Measurements from ENCODE around the gene POLD1.
"Not testable (repeated sequence)": the region's sequence is repeated elsewhere in the genome, so short reads cannot be mapped to it uniquely, and the experiment has no call there.

POLD1 gene

DNA sequence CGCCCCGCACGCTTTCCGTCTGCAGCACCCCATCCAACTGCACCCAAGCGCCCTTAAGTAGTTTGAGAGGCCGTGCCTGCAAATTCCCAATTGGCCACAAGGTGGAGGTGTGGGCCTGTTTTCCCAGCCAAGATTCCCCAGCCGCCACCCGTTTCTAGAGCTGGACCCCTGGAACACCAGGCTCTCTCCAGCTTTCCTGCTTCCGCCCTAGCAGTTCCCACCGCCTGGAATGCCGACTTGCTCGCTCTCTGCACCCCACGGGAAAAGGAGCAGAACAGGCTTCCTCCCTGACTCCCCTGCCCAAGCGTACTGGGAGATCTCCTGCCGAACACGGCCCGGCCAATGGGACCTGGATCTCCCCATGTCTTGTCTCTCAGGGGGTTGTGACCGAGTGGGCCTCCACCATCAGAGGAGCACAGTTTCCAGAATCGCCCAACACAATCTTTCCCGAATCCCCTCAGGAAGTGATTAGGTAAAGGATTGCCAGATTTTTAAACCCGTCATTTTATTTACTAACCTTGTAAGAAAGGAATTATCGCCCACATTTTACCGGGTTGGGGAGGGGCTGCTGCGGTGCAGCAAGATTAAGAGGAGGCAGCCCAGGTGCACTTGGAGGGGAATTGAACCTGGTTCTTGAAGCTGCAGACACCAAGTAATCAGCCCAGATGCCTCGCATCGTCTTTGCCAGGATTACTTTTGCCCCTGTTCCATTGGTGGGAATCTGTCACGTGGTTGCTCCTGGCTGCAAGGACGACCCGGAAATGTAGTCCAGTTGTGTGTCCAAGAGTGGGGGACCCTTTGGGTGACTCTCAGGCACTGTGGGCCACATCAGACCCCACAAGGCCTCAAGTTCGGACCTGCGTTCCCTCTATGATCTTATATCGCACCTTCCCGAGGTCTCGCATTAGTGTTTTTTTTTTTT is 15.2 kb upstream of the POLD1 start:
- peak; percentile 97 for DNase-seq

DNA sequence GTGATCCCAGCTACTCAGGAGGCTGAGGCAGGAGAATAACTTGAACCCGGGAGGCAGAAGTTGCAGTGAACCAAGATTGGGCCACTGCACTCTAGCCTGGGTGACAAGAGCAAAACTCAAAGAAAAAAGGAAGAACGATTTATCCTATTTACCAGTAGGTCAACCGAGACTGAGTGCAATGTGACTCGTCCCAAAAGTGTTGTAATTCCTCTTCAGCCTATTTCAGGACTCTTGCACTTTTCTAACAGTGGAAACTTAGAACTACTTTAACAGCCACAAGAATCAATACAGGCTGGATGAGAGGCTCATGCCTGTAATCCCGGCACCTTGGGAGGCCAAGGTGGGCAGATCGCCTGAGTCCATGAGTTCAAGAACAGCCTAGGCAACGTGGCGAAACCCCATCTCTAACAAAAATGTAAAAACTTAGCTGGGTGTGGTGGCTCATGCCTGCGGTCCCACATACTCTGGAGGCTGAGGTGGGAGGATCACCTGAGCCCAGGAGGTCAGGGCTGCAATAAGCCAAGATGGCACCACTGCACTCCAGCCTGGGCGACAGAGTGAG is 12.2 kb upstream of the POLD1 start:
- DNase-seq: no peak

DNA sequence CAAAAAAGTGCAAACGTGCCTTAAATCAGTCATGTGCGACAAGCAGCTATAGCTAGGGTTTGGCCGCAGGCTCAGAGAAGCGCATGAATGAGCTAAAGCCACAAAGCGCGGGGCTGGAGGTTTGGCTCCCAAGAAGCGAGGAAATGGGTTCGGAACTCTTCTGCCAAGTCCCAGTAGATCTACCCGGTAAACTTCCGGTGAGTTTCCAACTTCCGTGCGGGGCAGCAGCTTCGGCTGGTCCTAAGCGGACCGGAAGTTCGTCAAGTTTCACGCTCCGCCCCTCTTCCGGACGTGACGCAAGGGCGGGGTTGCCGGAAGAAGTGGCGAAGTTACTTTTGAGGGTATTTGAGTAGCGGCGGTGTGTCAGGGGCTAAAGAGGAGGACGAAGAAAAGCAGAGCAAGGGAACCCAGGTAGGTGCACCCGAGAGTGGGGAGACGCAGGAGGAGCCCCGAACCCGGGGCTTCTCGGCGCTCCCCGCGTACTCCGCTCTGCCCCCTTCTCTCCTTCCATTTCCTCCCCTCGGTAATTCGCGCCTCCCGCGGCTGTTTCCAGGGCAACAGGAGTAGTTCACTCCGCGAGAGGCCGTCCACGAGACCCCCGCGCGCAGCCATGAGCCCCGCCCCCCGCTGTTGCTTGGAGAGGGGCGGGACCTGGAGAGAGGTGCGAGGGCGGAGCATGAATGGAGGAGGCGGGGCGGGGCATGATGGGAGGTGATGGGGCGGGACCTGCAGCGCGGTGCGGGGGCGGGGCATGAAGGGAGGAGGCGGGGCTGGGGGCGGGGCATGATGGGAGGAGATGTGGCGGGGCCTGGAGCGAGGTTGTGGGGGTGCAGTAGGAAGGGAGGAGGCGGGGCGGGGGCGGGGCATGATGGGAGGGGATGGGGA is 7.7 kb upstream of the POLD1 start, which contains the start of gene NR1H2:
Gene NR1H2 (plus strand): TSS at position 292 of the 885 bp plus-strand sequence. CDS start 1,149 bp downstream, outside the sequence.
- DNase-seq: peak; percentile 99

DNA sequence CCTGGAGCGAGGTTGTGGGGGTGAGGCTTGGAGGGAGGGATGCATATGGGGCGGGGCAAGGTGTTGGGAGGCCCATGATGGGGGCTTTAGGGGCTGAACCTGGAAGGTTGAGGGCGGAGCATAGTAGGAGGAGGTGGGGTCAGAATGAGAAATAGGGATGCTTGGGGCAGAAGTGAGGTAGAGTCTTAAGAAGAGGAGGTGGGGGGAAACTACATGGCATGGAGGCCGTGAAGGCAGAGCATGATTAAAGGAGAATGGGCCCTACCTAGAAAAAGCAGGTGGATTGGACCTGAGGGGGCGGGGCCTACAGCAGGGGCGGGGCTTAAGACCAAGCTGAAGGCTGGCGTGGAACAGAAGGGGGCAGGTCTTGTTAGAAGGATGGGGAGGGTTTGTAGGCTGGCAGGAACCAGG is 7.1 kb upstream of the POLD1 start:
- DNase-seq: no peak

DNA sequence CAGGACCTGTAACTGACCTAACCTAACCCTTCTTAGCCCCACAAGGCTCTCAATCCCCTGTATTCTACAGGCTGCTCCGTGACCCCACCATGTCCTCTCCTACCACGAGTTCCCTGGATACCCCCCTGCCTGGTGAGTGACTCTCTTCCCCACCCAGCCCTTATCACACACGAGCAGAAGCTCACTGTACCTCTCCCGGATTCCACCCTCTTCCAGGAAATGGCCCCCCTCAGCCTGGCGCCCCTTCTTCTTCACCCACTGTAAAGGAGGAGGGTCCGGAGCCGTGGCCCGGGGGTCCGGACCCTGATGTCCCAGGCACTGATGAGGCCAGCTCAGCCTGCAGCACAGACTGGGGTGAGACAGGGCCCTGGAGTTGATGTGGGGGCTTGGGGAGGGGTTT is 6.6 kb upstream of the POLD1 start:
- DNase-seq: no peak

DNA sequence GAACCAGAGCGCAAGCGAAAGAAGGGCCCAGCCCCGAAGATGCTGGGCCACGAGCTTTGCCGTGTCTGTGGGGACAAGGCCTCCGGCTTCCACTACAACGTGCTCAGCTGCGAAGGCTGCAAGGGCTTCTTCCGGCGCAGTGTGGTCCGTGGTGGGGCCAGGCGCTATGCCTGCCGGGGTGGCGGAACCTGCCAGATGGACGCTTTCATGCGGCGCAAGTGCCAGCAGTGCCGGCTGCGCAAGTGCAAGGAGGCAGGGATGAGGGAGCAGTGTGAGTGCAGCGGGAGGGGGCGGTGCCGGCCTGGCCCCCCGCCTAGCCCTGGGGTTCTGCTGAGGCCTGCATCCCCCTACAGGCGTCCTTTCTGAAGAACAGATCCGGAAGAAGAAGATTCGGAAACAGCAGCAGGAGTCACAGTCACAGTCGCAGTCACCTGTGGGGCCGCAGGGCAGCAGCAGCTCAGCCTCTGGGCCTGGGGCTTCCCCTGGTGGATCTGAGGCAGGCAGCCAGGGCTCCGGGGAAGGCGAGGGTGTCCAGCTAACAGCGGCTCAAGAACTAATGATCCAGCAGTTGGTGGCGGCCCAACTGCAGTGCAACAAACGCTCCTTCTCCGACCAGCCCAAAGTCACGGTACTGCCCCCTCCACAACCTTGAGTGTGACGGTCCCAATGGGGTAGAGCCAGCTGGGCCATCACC is 5.8 kb upstream of the POLD1 start:
- no peak for DNase-seq

DNA sequence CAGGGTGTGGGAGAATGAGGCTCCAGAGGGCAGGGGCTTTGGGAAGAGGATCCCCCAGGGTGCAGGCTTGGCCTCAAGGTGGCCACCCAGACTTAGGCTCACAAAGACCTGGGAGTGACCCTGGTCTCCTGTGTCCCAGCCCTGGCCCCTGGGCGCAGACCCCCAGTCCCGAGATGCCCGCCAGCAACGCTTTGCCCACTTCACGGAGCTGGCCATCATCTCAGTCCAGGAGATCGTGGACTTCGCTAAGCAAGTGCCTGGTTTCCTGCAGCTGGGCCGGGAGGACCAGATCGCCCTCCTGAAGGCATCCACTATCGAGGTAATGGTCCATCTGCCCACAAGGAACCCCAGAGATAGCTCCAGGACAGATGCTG is 5.3 kb upstream of the POLD1 start:
- no peak for DNase-seq

DNA sequence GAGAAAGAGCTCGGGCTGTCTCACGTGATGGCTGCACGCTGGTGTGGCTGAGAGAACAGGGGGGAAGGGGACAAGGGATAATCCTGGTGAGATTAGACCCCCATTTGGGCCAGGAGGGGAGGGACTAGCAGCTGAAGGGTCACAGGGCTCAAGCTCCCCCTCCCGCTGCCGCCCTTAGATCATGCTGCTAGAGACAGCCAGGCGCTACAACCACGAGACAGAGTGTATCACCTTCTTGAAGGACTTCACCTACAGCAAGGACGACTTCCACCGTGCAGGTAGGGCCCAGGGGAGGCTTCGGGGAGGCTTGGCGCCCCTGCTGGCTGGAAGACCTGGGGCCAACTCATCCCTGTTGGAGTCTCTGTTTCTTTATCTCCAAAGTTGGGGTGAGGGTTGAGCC is 4.5 kb upstream of the POLD1 start:
- no peak for DNase-seq

DNA sequence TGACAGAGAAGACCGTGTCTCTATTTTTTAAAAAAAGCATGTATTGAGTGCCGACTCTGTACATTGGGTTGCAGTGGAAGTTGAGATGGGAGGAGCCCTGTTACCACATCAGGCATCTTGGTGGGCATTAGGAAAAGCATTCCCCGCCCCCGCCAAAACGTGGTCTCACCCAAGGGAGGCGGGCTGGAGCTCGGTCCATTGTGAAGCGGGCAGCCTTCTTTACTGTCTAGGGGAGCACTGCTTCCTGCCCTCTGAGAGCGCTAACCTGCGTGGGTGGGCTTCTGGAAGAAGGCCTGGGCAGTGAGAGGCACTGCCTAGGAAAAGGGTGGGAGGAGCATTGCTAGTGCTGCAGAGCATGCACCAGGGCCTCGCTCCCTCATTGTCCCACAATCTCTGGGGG is 4.0 kb upstream of the POLD1 start:
- no peak for DNase-seq

DNA sequence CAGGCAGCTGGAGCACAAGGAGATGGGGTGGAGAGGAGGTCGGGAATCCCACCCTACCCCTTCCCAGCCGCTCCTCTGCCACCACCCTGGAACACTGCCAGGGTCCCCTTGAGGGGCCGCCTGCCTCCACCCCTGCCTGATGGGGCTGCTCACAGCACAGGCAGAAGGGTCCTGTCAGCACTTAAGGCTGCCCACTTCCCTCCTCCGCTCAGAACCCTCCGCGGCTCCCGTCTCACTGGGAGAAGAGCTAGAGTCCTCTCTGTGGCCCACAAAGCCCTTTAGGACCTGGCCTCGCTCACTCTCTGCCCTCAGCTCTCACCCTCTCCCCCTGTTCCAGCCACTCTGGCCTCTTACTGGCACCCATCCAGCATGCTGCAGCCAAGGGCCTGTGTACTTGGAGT is 3.4 kb upstream of the POLD1 start:
- no peak for DNase-seq

DNA sequence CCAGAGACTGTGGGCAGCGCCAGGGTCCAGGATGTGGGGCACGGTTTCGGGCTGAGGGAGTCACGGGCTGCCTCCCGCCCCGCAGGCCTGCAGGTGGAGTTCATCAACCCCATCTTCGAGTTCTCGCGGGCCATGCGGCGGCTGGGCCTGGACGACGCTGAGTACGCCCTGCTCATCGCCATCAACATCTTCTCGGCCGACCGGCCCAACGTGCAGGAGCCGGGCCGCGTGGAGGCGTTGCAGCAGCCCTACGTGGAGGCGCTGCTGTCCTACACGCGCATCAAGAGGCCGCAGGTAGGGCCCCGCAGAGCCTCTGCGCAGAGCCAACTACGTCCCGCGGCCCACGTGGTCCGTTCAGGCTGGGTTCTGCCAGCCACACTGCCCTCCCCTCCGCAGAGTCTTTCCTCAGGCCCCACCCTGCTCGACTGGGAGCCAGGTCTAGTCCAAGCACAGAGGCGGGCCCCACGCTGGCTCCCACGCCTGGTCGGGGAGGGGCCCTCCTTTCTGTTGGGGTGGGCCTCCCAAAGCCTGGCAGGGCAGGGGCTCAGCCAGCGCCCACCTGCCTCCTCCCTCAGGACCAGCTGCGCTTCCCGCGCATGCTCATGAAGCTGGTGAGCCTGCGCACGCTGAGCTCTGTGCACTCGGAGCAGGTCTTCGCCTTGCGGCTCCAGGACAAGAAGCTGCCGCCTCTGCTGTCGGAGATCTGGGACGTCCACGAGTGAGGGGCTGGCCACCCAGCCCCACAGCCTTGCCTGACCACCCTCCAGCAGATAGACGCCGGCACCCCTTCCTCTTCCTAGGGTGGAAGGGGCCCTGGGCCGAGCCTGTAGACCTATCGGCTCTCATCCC is 2.0 kb upstream of the POLD1 start:
- no peak for DNase-seq

DNA sequence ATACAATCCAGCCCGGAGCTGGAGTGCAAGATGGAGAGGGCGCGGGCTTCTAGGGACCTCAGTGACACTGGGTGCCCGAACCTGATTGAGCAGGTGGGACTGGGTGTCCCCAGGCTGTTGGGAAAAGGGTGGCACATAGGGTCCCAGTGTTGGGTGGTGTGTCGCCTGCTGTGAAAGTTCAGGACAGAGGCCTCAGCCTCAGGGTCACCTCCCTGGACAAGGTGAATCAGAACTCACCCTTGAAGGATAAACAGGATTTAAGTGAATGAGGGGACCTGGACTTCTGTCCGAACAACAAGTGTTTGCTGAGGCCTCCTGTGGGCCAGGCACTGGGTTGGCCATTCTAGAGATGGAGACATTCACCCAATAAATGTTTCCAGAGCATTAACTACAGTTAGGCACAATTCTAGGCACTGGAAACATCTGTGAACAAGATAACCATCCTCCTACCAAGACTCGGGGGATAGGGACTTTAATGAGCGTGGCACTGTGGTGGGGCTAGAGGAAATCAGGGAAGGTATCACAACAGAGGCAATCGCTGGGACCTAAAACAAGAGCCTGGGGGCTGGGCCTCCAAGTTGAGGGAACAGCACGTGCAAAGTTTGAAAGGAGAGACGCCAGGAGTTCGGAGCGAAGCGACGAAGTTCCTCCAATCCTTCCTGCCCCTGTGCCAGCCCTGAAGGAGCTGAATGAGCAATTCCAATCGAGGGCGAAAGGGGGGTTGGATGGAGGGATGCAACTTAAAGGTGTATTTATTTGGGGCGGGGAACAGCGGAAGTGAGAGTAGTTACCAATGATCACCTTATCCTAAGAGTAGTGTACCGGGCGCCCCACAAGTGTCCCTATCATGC is 921 bp upstream of the POLD1 start:
- DNase-seq: no peak

DNA sequence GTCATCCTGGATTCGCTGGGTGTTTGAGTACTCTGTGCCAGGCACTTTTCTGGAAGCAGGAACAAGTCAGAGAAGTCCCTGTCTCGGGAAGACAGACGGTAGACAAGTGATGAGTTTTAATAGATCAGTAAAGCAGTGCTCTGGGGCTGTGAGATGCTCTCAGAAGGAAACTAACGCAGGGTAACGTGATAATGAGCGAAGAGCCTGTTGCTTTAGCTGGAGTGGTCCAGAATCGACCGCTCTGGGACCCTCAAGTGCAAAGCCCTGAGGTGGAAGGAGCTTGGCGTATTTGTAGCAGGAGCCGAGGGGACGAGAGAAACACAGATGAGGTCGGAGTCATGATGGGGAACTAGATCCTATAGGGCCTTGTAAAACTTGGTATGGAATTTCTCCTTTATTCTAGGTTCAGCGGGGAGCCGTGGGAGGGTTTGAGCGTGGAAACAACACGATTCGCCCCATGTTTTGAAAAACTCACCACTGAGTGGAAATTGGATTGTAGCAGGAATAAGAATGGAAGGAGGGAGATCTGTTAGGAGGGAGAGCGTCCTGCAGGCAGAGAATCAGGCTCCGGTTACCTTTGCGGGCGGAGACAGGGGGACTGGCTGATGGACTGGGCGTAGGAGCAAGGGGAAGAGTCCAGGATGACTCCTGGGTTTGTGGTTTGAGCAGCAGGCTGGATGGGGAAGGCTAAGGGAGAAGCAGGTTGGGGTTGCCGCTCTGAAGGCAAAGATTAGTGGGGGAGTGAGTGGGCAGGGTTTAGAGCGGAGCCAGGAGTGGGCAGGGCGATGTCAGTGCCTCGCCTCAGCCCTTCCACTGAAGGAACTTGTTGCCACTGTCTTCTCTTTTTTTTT is 763 bp downstream of the POLD1 start:
- no peak for DNase-seq

DNA sequence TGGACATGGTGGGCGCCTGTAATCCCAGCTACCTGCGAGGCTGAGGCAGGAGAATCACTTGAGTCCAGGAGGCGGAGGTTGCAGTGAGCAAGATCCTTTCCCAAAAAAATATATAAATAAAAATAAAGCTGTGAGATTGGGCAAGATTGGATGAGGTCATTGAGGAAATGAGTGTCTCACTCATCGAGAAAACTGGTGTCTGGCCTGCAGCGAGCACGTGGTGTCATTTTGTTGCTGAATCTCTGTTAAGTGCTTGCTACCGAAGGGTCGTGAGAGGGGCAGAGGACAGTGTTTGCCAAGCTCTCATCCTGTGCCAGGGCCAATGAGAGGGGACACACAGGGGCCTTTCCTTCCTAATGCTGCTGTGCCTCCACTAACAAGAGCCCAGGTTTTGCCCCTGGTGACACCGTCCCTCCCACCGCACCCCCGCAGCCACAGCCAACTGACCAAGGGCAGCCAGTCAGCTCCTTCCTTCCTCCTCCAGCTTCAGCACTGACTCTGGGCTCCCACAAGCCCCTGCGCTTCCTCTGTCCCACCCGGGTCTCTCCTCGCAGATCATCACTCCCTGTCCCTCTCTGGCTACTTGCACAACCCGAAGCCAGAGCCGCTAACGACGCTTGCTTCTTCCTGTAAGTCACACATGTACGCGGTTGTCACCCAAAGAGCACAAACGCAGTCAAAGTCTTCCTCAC is 3.2 kb downstream of the POLD1 start:
- no peak for DNase-seq

DNA sequence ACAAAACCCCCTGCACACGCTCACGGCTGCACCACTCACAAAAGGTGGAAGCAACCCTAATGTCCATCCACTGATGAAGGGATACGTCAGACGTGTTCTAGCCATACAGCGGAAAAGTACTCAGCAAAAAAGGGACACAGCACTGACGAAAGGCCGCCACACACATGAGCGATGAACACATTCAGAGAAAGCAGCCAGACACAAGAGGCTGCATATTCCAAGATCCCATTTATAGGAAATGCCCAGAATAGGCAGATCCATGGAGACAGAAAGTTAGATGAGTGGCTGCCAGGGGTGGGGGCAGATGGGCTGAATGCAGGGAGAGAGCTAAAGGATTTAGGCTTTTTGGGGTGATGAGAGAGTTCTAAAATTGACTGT is 3.7 kb downstream of the POLD1 start:
- DNase-seq: no peak

DNA sequence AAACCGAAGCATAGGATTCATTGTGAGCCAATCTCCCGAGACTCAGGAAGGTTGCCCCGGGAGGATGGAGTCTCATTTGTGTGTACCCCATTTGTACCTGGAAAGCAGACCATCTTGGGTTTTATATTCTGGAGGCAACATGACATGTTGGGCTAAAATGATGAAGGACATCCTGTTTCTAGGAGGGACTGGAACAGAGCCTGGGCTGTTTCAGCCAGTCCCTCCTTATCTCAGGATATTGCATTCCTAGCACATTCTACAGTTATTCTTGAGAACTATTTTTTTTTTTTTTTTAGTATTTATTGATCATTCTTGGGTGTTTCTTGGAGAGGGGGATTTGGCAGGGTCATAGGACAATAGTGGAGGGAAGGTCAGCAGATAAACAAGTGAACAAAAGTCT is 6.1 kb downstream of the POLD1 start:
- not testable (repeated sequence) for DNase-seq

DNA sequence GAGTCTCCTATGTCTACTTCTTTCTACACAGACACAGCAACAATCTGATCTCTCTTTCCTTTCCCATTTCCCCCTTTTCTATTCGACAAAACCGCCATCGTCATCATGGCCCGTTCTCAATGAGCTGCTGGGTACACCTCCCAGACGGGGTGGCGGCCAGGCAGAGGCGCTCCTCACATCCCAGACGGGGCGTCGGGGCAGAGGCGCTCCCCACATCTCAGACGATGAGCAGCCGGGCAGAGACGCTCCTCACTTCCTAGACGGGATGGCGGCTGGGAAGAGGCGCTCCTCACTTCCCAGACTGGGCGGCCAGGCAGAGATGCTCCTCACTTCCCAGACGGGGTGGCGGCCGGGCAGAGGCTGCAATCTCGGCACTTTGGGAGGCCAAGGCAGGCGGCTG is 6.8 kb downstream of the POLD1 start:
- not testable (repeated sequence) for DNase-seq

DNA sequence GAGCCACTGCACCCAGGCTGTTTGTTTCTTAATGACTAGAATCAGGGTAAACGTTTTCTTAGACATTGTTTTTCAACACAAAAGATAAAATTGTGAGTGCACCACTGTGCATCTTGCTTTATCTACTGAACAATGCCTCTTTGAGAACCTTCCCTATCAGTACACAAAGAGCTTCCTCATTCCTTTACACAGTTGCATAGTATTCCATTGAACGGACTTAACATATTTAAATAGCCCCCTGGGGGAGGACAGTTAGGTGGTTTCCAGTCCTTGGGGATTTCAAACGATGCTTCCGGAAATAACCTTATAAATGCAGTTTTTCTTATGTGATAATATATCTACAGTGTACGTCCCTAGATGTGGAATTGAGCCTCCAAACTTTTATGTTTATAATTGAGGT is 8.6 kb downstream of the POLD1 start:
- no peak for DNase-seq

DNA sequence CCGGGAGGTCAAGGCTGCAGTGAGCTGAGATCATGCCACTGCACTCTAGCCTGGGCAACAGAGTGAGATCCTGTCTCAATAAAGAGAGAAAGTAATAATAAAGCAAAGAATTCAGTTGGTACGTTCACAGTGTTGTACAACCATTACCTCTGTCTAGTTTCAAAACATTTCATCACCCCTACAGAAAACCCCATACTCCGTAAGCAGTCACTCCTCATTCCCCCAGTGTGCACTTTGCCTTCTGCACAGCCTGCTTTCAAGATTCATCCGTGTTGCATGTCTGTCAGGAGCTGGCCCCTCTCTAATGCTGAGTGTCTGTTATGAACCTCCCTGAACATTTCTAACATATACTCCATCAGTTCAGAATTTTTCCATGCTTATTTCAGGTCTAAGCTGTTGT is 9.4 kb downstream of the POLD1 start:
- DNase-seq: no peak

All from eye (tissue), 1 donor.